Epidermal melanocyte (primary cell): ENCODE data around the gene MCAT.

Source experiments
- DNase-seq: peaks from one replicate; pipeline ENCODE4 v3.0.0; 2011; ENCODE audit warnings: low spot score; ENCODE audit not compliant: insufficient read length

The MCAT gene

DNA sequence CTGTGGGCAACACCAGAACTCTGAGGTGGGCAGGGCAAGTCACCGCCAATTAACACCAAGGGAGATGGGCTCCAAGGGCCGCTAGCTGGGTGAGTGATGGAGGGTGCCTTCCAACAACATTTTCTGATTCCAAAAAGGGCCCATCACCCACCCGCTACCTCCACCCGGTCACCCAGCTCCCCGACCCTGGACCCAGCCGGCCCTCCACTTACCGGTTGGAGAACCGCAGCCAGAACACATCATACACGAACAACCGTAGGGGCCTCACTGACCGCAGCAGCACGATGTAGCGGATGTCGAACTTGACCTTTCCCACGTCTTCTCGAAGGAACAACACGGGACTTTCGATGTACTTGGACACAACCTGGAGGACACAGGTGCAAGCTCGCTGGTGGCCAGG is 29.0 kb upstream of the MCAT start:
- DNase-seq, result no peak

- DNase-seq, result no peak
Observed at GRCh38 chr22:43171607-43172006, 28.4 kb upstream of the MCAT start.

GRCh38 chr22:43171019-43171491 is 27.9 kb upstream of the MCAT start:
- DNase-seq, result no peak

DNA sequence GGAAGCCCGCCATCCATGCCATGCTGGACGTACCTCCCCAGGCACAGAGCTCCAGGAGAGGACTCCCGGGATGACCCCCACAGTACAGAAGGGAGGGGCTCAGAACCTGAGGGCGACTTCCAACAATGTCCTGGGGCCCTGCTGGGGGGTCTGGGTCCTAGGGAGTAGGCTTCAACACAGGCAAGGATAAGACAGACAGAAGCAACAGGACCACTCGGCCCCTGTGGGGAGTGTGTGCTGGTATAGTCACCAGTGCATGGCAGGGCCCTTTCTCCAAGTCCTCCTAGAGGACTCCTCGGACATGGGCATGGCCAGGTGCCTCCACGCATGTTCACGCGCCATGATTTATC is 26.9 kb upstream of the MCAT start:
- no peak for DNase-seq

- no peak for DNase-seq
Observed at GRCh38 chr22:43169310-43170130, 26.3 kb upstream of the MCAT start.

GRCh38 chr22:43168471-43169309 is 25.5 kb upstream of the MCAT start:
- peak; percentile 90 for DNase-seq

DNA sequence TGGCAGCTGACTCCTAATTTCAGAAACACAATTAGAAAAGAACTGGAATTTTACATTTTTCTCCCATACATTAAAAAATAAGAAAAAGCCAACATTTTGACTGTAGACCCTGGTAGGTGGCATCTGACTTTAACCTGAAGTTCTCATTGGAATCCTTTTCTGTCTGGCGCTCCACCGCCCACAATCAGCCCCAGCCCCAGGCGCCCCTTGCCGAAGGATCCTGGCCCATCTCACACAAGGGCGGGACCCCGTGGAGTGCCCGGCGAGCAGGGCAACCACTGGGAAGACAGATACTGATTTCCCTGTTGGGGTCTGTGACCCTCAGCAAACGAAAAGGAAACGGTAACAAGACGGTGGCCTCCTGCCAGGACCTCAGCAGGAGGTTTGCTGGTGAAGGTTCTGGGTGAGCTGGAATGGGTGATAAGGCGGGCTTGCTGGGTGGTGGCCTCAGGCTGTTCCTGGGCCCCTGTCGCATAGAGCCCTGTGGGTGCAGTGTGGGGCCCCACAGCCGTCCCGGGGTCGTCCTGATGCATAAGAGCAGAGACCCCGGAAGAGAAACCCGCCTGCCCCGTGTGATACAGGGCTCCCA is 23.9 kb upstream of the MCAT start:
- DNase-seq, result no peak

DNA sequence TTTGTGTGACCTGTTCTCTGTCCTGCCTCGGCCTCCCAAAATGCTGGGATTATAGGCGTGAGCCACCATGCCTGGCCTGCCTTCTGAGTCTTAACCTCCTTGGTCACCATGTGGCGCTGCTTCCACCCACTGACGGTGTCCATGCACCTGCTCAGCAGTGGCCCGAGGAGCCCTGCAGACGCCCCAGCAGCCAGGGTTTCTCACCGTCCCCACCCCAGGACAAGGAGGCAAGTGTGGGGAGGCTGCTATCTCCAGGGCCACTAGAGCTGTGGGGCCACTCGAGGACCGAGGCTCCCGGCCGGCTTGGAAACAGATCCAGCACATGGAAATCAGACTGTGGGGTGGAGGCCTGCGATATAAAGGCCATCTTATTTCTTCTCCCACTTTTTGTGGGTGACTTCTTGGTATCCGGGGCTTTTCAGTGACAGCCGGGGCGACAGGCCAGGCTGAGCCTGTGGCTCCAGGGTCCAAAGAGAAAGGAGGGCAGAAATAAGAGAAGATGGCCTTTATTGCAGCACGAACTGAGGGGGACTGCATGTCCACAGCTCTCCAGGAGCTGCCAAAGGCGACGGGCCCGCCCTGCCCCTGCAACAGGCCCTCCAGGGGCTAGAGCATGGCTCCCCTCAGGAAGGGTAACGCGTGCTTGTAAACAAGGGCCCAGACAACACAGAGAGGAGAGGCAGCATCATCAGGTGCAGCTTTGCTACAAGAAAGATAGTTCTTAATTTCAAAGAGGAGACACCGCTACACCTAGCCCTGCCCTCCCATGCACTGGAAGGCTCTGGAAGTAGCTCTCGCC is 23.1 kb upstream of the MCAT start:
- DNase-seq, result no peak

DNA sequence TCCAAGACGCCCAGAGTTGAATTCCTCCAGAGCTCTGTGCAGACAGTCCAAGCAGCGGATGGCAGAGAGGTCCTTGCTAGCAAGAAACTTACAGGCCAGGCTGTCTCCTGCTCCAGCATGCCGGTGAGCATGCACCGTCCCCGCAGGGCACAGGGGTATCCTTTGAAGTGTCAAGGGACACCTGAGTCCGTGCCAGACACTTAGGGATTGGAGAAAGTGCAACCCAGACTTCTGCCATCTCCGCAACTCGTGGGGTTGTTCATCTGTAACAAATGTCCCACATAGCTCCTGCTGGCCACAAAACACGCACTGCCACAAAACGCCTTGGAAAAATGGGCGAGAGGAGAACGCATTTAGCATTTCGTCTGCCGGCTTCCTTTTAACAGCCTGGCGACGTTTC is 21.4 kb upstream of the MCAT start:
- no peak for DNase-seq

GRCh38 chr22:43163241-43163795 is 20.1 kb upstream of the MCAT start:
- no peak for DNase-seq

GRCh38 chr22:43162412-43163150 is 19.4 kb upstream of the MCAT start:
- no peak for DNase-seq

DNA sequence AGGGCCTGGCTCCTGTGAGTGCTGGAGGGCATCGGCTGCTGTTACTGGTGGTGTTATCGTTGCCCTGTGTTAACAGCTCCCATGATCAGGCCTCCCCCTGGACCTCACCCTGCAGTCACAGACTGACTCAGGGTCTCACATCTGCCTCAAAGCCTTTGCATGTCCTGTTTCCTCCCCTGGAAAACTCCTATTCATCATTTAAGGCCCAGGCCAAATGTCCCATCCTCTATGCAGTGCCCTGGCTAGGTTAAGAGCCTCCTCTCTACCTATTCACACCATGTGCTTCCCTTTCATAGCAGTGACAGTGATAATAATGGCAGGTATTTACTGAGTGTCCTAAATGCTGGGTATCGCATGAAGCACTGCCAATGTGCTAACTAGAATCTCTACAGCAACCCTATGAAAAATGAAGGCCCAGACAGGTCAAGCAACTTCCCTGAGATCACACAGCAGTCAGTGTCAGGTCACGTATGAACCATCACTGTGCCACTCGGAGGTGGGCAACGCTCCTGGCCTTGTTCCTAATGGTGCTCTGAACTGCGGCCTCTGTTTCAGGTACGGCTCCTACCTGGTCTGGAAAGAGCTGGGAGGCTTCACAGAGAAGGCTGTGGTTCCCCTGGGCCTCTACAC is 17.4 kb upstream of the MCAT start:
- DNase-seq, result no peak

DNA sequence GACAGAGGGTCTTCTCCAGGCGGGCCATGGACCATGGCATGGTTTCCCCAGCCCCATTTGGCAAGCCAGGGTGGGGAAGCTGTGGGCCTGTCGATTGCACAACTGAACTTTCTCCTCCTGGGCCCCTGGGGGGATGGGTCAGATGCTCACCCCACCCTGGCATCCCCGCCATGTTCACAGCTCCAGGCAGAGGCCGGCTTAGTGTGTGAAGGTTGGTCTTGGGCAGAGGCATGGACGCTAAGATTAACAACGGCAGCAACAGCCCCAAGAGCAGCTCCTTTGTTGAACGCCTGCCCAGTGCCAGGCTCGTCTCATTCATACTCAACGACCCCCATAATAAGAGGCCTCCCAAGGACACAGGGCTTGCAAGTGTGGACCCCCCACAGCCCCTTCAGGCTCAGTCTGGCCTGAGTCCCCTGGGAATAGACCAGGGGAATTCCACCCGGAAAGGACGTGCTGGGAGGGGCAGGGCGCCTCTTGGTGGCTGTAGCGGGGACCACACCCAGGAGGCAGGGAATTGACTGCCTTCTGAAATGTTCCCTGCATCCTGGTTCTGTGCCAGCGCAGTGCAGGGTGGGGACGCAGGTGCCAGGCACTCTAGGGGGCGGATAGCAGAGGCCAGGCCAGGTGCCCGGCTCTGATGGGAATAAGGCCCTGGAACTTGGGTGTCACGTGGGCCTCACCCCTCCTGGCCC is 16.4 kb upstream of the MCAT start:
- DNase-seq, result no peak

DNA sequence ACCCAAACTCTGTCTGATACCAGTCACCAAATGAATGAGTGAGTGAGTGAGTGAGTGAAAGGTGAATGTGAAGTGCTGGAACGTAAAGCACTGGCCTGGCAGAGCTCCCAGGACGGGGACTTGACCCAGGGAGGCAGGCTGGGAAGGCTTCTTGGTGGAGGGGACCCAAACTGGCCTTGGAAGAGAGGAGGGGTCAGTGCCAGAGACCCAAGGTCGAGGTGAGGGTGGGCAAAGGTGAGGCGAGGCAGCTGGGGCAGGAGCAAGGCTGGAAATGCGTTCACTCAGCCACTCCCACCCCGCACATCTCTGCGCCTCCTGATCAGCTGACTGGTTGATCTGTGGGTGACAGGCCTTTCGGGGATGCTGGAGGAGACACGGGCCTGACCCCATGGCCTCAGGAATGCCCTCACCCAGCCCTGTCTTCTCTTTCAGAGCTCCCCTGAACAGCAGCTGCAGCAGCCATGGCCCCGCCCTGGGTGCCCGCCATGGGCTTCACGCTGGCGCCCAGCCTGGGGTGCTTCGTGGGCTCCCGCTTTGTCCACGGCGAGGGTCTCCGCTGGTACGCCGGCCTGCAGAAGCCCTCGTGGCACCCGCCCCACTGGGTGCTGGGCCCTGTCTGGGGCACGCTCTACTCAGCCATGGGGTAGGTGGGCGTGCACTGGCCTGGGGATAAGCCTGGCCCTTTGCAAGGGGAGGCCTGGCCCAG is 15.7 kb upstream of the MCAT start:
- no peak for DNase-seq

DNA sequence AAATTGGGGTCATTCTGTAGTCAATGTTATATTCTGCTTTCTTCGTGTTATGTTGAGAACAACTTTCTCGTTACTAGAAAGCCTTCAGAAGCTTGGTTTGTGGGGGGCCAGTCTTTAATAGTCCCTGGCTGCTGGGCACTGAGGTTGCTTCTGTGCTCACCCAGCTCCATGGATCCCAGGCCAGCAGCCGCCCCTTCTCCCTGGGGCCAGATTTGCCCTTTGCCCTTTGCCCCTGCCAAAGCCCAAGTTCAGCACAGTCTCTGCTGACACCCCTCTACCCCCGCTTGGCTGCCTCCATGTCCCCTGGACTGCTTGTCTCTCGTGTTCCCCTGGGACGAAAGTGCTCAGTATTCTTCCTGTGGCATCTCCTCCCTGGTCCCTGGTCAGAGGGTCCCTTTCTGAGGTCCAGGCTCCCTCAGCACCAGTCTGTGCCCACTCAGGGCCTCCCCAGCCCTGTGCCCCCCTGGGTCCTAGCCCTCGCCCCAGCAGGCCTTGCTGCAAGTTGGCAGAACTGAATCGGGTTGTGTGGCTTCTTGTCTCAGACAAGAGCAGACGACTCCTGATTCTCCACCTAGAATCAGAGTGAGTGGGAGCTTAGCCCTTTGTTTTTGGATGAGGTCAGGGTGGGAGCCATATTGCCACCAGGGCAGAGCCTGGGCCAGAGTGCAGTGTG is 14.8 kb upstream of the MCAT start:
- DNase-seq, result no peak

- no peak for DNase-seq
Observed at GRCh38 chr22:43156413-43156812, 13.2 kb upstream of the MCAT start.

DNA sequence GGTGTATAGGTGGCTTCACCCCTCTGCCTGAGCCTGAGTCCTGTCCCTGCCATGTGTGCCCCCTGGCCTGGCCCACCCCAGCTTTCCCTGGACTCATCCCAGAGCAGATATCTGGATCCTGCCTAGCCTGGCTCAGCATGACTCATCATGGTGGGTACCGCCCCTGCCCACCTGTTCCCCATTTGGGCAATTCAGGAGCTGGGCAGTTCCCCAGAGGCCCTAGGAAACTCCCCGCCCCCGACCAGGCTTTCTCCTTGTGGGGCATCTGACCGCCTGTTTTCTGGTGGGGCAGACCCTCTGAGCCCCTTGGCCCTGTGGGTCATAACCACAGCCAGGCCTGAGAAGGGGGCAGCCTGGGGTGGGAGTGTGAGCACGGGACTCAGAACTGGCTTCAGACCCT is 12.6 kb upstream of the MCAT start:
- DNase-seq, result no peak

GRCh38 chr22:43154887-43155536 is 11.8 kb upstream of the MCAT start:
- no peak for DNase-seq
